GM20431 (cell line): Measurements from ENCODE around the gene FAM184A.

ENCODE experiments used
- in situ Hi-C: fragments of 300-500 bp; cut with MseI, MboI; formaldehyde crosslinking; loops from one replicate; pipeline ENCODE4 v1.15.0; 2020; ENCODE audit warnings: low sequenced_read_pairs; ENCODE audit not compliant: unreplicated experiment

Gene FAM184A

GRCh38 chr6:118932421-118932820 lies 146.0 kb downstream of the FAM184A start:
- in situ Hi-C loops: no loop called here

GRCh38 chr6:118931436-118931835 lies 147.0 kb downstream of the FAM184A start:
- in situ Hi-C loops: no loop called here

- in situ Hi-C loops: no loop called here
Observed at GRCh38 chr6:118930680-118931079, 147.8 kb downstream of the FAM184A start.

- in situ Hi-C loops: no loop called here
Observed at GRCh38 chr6:118923035-118923434, 155.4 kb downstream of the FAM184A start.

- in situ Hi-C loops: no loop called here
Observed at GRCh38 chr6:118921084-118921483, 157.4 kb downstream of the FAM184A start.

GRCh38 chr6:118918329-118918725 lies 160.1 kb downstream of the FAM184A start:
- in situ Hi-C loops: no loop called here

- in situ Hi-C loops: no loop called here
Observed at GRCh38 chr6:118917546-118918328, 160.7 kb downstream of the FAM184A start.

GRCh38 chr6:118914598-118914997 lies 163.9 kb downstream of the FAM184A start:
- in situ Hi-C loops: no loop called here

GRCh38 chr6:118913161-118913560 lies 165.3 kb downstream of the FAM184A start:
- in situ Hi-C loops: no loop called here

- in situ Hi-C loops: no loop called here
Observed at GRCh38 chr6:118912646-118913045, 165.8 kb downstream of the FAM184A start.
